ENCODE measurements around the gene RHOBTB3. TPM values are rescaled to one million over a fixed set of nuclear protein-coding genes. Genes with fewer than 3 reads are reported as not detected.

Gene RHOBTB3
- total and polyA plus RNA-seq, 10 of the 15 experiments (the other 5 are each of a cell fraction or from before 2014, with no cell fraction given) = 3.6 to 42.8 (median 8.4) TPM

DNA sequence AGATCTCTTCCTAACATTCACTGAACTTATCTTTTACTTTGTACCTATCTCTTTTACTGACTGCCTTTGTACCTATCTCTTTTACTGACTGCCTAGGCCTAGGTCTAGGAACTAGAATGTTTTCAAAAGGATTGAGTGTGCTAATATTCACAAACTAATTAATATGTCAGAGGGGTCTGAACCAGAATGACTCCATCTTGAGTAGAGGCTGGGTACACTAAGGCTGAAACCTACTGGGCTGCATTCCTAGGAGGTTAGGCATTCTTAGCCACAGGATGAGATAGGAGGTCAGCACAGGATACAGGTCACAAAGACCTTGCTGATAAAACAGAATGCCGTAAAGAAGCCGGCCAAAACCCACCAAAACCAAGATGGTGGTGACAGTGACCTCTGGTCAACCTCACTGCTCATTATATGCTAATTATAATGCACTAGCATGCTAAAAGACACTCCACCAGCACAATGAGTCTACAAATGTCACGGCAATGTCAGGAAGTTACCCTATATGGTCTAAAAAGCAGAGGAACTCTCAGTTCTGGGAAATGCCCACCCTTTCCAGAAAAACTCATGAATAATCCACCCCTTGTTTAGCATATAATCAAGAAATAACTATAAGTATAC, 2.5 kb upstream of the RHOBTB3 start (continued):
- TF ChIP-seq, protein P1, sequence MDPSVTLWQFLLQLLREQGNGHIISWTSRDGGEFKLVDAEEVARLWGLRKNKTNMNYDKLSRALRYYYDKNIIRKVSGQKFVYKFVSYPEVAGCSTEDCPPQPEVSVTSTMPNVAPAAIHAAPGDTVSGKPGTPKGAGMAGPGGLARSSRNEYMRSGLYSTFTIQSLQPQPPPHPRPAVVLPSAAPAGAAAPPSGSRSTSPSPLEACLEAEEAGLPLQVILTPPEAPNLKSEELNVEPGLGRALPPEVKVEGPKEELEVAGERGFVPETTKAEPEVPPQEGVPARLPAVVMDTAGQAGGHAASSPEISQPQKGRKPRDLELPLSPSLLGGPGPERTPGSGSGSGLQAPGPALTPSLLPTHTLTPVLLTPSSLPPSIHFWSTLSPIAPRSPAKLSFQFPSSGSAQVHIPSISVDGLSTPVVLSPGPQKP (IDR thresholded peaks at IDR 0.05; ENCODE audit: low read depth, low read length) = peak; percentile 39; the same call in 1 of the 2 replicates
- no peak for TF ChIP-seq RFX5 (IDR thresholded peaks at IDR 0.05; ENCODE audit: low read depth, low read length)
- no peak for TF ChIP-seq ZNF274 (IDR thresholded peaks at IDR 0.05; ENCODE audit: insufficient read depth, insufficient read length)
- no peak for TF ChIP-seq MYC (IDR thresholded peaks at IDR 0.05; ENCODE audit: insufficient read depth, insufficient read length, insufficient replicate concordance, low read length, severe bottlenecking)
- TF ChIP-seq CEBPZ (IDR thresholded peaks at IDR 0.05; ENCODE audit: low read depth, low read length) = no peak
- no peak for TF ChIP-seq SUPT20H (IDR thresholded peaks at IDR 0.05; ENCODE audit: borderline replicate concordance, control insufficient read depth, low read depth, low read length)
- peak; percentile 86; the same call in 1 of the 3 replicates for TF ChIP-seq POU2F2 (IDR thresholded peaks at IDR 0.05; ENCODE audit: borderline replicate concordance, low read depth, low read length)
- TF ChIP-seq, protein P2, sequence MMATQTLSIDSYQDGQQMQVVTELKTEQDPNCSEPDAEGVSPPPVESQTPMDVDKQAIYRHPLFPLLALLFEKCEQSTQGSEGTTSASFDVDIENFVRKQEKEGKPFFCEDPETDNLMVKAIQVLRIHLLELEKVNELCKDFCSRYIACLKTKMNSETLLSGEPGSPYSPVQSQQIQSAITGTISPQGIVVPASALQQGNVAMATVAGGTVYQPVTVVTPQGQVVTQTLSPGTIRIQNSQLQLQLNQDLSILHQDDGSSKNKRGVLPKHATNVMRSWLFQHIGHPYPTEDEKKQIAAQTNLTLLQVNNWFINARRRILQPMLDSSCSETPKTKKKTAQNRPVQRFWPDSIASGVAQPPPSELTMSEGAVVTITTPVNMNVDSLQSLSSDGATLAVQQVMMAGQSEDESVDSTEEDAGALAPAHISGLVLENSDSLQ (IDR thresholded peaks at IDR 0.05) = no peak
- TF ChIP-seq WRNIP1 (IDR thresholded peaks at IDR 0.05; ENCODE audit: borderline replicate concordance, low read depth, low read length) = no peak
- TF ChIP-seq RAD51 (IDR thresholded peaks at IDR 0.05) = no peak
- no peak for TF ChIP-seq CHD1 (IDR thresholded peaks at IDR 0.05; ENCODE audit: low read depth, low read length)
- TF ChIP-seq PAX8 (IDR thresholded peaks at IDR 0.05) = 0 out of 2 replicates have a peak, but pooled peaks have one; percentile 33
- no peak for TF ChIP-seq HDAC6 (IDR thresholded peaks at IDR 0.05; ENCODE audit: unreplicated experiment)
- TF ChIP-seq MAX (IDR thresholded peaks at IDR 0.05; ENCODE audit: low read depth, low read length) = no peak
- no peak for TF ChIP-seq YBX1 (IDR thresholded peaks at IDR 0.05)
- no peak for TF ChIP-seq IRF5 (IDR thresholded peaks at IDR 0.05; ENCODE audit: borderline replicate concordance)
- TF ChIP-seq BCL11A (IDR thresholded peaks at IDR 0.05; ENCODE audit: low read depth, low read length) = peak; percentile 89
- TF ChIP-seq MTA2 (IDR thresholded peaks at IDR 0.05; ENCODE audit: low read depth) = peak; percentile 86
- TF ChIP-seq, protein P3, sequence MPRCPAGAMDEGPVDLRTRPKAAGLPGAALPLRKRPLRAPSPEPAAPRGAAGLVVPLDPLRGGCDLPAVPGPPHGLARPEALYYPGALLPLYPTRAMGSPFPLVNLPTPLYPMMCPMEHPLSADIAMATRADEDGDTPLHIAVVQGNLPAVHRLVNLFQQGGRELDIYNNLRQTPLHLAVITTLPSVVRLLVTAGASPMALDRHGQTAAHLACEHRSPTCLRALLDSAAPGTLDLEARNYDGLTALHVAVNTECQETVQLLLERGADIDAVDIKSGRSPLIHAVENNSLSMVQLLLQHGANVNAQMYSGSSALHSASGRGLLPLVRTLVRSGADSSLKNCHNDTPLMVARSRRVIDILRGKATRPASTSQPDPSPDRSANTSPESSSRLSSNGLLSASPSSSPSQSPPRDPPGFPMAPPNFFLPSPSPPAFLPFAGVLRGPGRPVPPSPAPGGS (IDR thresholded peaks at IDR 0.05; ENCODE audit: borderline replicate concordance, insufficient read depth, low read depth, low read length, poor library complexity, severe bottlenecking) = no peak
- TF ChIP-seq CEBPB (IDR thresholded peaks at IDR 0.05; ENCODE audit: borderline replicate concordance in 1 of 2, low read depth in 2 of 2, low read length in 2 of 2) = no peak
- TF ChIP-seq POLR2AphosphoS2 (IDR thresholded peaks at IDR 0.05; ENCODE audit: low read depth, low read length) = no peak
- TF ChIP-seq SUZ12 (IDR thresholded peaks at IDR 0.05; ENCODE audit: unreplicated experiment) = no peak
